GM18867 (cell line): Measurements from ENCODE around the gene GPHA2.

Experiments used
- ATAC-seq: cut with Tn5 transposase; IDR thresholded peaks from one replicate; pipeline ENCODE4 v1.9.1; 2021; ENCODE audit warnings: mild to moderate bottlenecking, moderate library complexity; ENCODE audit not compliant: unreplicated experiment

The GPHA2 gene

DNA sequence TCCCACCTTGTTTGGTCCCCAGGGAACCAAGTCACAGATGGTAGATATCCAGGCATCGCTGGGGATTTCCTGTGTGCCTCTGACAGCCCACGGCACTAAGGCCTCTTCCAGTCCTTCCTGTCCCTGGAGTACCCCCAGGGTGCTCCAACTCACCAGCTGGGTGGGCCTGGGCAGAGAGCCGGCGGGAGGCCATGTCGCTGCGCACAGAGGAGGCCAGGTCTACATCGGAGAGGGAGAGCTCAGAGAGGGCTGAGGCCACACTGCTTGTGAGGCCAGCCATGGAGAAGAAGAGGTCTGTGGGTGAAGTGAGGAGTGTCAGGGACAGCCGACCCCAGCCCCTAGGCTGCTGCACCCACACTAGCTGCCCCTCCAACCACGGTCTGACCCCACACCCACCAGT, 24.0 kb downstream of the GPHA2 start:
- no peak for ATAC-seq

DNA sequence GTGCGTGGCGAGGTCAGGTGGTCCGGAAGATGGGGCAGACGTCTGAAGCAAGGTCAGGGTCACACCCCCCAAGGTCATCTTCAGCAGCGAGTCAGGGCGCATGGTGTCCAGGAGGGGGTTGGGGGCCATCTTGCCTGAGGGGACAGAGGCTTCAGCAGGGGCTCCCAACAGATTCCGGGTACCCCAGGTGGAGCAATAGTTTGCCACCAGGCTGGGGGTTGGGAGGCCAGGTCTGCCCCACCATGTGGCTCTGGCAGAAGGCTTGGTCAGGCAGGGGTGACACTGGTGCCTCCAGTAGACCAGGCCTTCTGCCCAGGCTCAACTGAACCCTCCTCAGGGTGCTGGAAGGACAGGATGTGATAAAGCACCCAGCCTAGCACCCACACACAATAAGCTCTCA, 24.6 kb downstream of the GPHA2 start:
- ATAC-seq, result no peak

GRCh38 chr11:64910451-64911093, 25.1 kb downstream of the GPHA2 start:
- ATAC-seq, result no peak

GRCh38 chr11:64909653-64910343, 25.9 kb downstream of the GPHA2 start:
- ATAC-seq, result no peak

GRCh38 chr11:64908766-64909165, 26.9 kb downstream of the GPHA2 start:
- ATAC-seq, result no peak

- no peak for ATAC-seq
These were observed 29.4 kb downstream of the GPHA2 start for GRCh38 chr11:64906314-64906635.

DNA sequence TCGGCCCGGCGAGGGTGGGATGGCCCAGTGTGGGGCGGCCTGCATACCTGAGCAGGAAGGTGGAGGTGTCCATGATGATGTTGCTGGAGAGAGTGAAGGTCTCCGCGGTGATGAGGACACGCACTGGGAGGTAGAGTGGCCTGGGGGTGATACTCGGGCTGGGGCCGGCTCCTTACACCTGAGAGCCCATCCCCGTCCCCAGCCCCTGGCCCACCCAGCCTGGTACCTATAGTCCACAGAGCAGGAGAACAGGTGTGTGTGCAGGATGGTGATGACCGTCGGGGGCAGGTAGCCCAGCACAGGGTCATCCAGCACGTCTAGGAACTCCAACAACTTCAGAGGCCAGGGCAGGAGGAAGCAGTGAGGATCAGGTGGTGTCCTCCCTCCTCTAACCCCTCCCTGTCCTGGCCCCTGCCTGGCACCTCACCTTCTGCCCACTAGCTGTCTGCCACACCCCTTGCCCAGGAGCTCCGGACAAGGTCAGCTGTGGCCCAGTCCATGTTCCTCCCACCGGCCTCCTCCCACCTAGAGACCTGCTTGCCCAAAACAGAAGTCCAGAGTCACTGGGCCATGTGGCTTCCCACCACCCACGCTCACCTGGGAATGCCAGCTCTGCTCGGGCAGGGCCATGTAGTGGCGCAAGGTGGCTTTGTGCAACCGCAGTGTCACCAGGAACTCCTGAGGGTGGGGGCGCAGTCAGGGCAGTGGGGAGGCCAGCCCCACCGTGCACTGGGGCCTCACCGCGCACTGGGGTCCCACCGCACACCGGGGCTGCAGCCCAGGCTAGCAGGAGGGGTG, 30.0 kb downstream of the GPHA2 start:
- no peak for ATAC-seq

DNA sequence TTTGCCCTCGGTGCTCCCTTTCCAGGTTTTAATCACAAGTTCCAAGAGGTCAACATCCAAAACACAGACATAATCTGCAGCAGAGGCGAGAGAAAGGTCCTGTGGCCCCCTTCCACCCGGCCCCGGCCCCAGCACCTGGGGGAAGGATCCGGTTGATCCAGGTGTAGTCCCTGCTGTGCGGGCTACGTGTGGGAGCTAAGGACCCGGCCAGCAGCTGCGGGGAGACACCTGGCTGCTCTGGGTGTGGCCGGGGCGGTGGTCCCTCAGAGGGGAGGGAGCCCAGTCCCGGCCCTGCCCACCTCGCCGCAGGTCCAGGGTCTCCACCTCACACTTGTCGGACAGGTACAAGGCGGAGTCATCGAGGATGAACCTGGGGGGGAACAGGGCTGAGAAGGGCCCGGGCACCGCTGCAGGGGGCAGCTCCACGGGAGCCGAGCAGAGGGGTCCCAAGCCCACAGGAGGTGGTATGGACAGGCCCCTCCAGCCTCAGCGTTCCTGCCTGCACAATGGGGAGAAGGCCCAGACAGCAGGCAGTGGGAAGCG, 32.3 kb downstream of the GPHA2 start:
- ATAC-seq, result no peak

- ATAC-seq, result no peak
These were observed 33.4 kb downstream of the GPHA2 start for GRCh38 chr11:64902102-64902900.

- no peak for ATAC-seq
These were observed 34.9 kb downstream of the GPHA2 start for GRCh38 chr11:64900774-64901173.

GRCh38 chr11:64900263-64900678, 35.4 kb downstream of the GPHA2 start:
- no peak for ATAC-seq

GRCh38 chr11:64898541-64898940, 37.2 kb downstream of the GPHA2 start:
- ATAC-seq, result no peak

GRCh38 chr11:64898076-64898445, 37.6 kb downstream of the GPHA2 start:
- no peak for ATAC-seq

GRCh38 chr11:64897381-64898075, 38.2 kb downstream of the GPHA2 start:
- ATAC-seq, result no peak

DNA sequence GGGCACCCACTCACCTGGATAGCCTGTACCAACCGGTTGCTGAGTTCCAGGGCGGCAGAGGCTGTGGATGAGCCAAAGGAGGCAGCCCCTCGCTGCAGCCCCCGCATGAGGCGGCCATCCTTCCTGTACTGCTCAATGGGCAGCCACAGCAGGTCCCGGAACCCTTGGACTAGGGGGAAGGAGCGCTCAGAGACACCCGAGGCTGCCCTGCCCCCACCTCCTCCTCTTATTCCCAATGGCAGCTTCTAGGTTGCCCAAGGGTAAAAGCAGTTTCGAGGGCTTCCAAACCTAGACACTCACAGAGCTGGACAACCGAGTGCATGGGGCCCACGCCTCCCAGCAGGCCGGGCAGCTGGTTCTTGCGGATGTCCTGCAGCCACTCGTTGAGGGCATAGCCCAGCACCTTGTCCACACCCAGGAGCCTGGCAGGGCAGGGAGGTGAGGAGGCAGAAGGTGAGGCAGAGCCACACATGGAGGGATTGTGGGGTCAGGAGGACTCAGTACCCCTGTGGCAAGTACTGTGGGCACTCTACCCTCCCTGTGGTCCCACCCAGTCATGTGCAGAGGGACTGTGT, 39.2 kb downstream of the GPHA2 start:
- ATAC-seq, result no peak

DNA sequence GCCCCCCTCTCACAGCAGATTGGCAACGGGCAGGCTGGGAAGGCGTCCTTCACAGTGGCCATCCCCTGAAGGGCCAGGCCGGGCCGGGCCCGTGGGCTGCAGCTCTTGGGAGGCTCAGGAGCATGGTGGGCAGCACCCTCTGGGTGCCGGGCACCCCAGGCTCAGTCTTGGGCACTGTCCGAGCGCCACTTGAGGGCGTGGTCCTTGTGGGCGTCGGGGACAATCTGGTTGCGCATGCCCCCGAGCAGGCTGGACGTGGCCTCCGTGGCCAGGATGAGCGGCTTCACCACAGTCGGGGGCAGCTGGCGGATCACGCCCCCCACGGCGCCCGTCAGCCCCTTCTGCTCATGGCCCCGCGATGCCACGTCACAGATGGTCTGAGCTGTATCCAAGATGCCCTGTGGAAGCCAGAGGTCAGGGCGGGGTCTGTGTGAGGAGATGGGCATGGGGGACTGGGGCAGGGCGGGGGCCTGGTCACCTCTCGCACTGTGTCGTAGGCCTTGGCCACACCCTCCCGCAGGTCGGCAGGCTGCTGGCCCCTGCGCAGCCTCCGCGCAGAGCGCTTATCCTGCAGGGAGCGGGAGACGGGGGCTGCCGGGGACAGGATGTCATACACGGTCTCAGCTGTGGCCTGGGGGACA, 40.8 kb downstream of the GPHA2 start:
- no peak for ATAC-seq

- peak; percentile 65 for ATAC-seq
These were observed 41.5 kb downstream of the GPHA2 start for GRCh38 chr11:64894070-64894811.

DNA sequence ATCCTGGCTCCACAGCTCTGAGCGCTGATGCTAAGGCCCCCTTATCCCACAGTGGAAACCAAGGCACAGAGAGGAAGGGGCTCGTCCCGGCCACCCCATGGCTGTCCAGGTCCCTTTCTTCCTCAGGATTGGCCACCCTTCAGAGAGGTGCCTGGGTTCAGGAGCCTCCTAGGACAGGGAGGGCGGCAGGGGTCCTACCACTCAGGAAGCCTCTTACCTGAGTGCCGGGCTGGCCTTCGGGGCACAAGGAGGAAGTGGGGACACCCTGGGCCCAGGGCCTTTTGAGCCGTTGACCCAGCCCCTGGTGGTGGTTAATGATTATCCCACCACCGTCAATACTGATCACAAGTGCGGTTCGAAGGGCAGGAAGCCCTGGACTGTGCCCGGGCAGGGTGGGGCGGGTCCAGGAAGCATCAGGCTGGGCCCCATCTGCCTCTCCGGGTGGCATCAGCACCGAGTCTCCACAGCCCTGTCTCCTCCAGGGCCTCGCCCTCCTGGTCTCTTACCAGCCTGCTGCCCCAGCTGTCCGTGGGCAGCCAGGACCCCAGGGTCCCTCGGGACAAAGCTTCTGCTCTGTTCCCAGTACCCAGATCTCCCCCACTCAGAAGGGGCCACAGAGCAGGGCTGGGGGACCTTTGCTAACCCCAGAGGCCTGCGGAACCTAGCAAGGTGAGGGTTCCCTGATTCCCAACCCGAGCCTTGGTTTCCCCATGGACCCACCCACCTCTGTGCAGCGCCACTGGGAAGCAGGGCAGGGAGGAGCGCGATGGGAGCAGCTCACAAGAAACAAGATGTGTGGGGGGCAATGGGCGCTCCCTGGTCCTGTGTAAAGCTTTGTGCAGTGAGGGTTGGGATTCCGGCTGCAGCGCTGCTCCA, 42.3 kb downstream of the GPHA2 start:
- no peak for ATAC-seq
